Measurements from ENCODE around the gene PLCB4. TPM values are rescaled to one million over a fixed set of nuclear protein-coding genes. Genes with fewer than 3 reads are reported as not detected.
A peak's percentile ranks its signal among the peaks of the same experiment; 100 is the strongest.

PLCB4 gene
- total and polyA plus RNA-seq, 2 experiments from 2014 or later: 6.5 to 16.1 TPM

GRCh38 chr20:9043364-9043763 is 25.5 kb upstream of the PLCB4 start:
- no peaks in the 10 kb centered on the region for H3K79me2 ChIP-seq (replicated peaks; ENCODE audit: insufficient read depth)
- H3K27ac ChIP-seq (ENCODE audit: low read depth): no peak overlapping the region
- H4K20me1 ChIP-seq (replicated peaks; ENCODE audit: insufficient read depth): no peaks in the 10 kb centered on the region
- Mint-ChIP-seq H3K27ac (peak overlapping the region; percentile 94), H3K9me3 (peaks cover 10% of the 10 kb centered on the region), H3K4me3 (no peak overlapping the region), H3K4me1 (peaks cover 7% of the 10 kb centered on the region; the same call in 2 of the 3 replicates), H3K27me3 (ENCODE audit: insufficient read depth, low read depth, poor library complexity) (peaks cover 6% of the 10 kb centered on the region), H3K36me3 (ENCODE audit: low read depth) (peaks cover 16% of the 10 kb centered on the region; the same call in 2 of the 3 replicates)
- ATAC-seq: no peak
- peaks cover 13% of the 10 kb centered on the region for H3K9me2 ChIP-seq (ENCODE audit: insufficient read depth)
- H3K4me2 ChIP-seq: no peak overlapping the region
- peak overlapping the region; percentile 30; the same call in 1 of the 2 replicates for H2AFZ ChIP-seq
- TF ChIP-seq REST (IDR thresholded peaks at IDR 0.05; ENCODE audit: unreplicated experiment) (no peak), CTCF (conservative IDR thresholded peaks at IDR 0.05; ENCODE audit: low read depth in 2 of 2) (no peak), EZH2phosphoT487 (IDR thresholded peaks at IDR 0.05; ENCODE audit: unreplicated experiment) (no peak), EZH2 (IDR thresholded peaks at IDR 0.05; ENCODE audit: low read depth, unreplicated experiment) (no peak), ZNF114 (CRISPR knock-in tag; IDR thresholded peaks at IDR 0.05) (no peak), POLR2AphosphoS5 (IDR thresholded peaks at IDR 0.05; ENCODE audit: low read depth) (no peak), JUNB (IDR thresholded peaks at IDR 0.05; ENCODE audit: unreplicated experiment) (no peak), STAT1 (IDR thresholded peaks at IDR 0.05; ENCODE audit: unreplicated experiment) (no peak), CREB1 (CRISPR knock-in tag; IDR thresholded peaks at IDR 0.05; ENCODE audit: low read depth) (no peak), NANOG (IDR thresholded peaks at IDR 0.05; ENCODE audit: borderline replicate concordance) (no peak), ZNF331 (CRISPR knock-in tag; IDR thresholded peaks at IDR 0.05; ENCODE audit: low read depth) (no peak)
- TF ChIP-seq, protein P1, sequence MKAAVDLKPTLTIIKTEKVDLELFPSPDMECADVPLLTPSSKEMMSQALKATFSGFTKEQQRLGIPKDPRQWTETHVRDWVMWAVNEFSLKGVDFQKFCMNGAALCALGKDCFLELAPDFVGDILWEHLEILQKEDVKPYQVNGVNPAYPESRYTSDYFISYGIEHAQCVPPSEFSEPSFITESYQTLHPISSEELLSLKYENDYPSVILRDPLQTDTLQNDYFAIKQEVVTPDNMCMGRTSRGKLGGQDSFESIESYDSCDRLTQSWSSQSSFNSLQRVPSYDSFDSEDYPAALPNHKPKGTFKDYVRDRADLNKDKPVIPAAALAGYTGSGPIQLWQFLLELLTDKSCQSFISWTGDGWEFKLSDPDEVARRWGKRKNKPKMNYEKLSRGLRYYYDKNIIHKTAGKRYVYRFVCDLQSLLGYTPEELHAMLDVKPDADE (IDR thresholded peaks at IDR 0.05): no peak
- TF ChIP-seq, protein P2, sequence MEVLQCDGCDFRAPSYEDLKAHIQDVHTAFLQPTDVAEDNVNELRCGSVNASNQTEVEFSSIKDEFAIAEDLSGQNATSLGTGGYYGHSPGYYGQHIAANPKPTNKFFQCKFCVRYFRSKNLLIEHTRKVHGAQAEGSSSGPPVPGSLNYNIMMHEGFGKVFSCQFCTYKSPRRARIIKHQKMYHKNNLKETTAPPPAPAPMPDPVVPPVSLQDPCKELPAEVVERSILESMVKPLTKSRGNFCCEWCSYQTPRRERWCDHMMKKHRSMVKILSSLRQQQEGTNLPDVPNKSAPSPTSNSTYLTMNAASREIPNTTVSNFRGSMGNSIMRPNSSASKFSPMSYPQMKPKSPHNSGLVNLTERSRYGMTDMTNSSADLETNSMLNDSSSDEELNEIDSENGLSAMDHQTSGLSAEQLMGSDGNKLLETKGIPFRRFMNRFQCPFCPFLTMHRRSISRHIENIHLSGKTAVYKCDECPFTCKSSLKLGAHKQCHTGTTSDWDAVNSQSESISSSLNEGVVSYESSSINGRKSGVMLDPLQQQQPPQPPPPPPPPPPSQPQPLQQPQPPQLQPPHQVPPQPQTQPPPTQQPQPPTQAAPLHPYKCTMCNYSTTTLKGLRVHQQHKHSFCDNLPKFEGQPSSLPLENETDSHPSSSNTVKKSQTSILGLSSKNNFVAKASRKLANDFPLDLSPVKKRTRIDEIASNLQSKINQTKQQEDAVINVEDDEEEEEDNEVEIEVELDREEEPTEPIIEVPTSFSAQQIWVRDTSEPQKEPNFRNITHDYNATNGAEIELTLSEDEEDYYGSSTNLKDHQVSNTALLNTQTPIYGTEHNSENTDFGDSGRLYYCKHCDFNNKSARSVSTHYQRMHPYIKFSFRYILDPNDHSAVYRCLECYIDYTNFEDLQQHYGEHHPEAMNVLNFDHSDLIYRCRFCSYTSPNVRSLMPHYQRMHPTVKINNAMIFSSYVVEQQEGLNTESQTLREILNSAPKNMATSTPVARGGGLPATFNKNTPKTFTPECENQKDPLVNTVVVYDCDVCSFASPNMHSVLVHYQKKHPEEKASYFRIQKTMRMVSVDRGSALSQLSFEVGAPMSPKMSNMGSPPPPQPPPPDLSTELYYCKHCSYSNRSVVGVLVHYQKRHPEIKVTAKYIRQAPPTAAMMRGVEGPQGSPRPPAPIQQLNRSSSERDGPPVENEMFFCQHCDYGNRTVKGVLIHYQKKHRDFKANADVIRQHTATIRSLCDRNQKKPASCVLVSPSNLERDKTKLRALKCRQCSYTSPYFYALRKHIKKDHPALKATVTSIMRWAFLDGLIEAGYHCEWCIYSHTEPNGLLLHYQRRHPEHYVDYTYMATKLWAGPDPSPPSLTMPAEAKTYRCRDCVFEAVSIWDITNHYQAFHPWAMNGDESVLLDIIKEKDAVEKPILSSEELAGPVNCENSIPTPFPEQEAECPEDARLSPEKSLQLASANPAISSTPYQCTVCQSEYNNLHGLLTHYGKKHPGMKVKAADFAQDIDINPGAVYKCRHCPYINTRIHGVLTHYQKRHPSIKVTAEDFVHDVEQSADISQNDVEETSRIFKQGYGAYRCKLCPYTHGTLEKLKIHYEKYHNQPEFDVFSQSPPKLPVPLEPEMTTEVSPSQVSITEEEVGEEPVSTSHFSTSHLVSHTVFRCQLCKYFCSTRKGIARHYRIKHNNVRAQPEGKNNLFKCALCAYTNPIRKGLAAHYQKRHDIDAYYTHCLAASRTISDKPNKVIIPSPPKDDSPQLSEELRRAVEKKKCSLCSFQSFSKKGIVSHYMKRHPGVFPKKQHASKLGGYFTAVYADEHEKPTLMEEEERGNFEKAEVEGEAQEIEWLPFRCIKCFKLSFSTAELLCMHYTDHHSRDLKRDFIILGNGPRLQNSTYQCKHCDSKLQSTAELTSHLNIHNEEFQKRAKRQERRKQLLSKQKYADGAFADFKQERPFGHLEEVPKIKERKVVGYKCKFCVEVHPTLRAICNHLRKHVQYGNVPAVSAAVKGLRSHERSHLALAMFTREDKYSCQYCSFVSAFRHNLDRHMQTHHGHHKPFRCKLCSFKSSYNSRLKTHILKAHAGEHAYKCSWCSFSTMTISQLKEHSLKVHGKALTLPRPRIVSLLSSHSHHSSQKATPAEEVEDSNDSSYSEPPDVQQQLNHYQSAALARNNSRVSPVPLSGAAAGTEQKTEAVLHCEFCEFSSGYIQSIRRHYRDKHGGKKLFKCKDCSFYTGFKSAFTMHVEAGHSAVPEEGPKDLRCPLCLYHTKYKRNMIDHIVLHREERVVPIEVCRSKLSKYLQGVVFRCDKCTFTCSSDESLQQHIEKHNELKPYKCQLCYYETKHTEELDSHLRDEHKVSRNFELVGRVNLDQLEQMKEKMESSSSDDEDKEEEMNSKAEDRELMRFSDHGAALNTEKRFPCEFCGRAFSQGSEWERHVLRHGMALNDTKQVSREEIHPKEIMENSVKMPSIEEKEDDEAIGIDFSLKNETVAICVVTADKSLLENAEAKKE (CRISPR knock-in tag; IDR thresholded peaks at IDR 0.05): no peak
- H3K36me3 ChIP-seq (ENCODE audit: insufficient read depth): no peaks in the 10 kb centered on the region; the same call in 1 of the 2 replicates
- no peak for DNase-seq (ENCODE audit: low spot score)
- H3K4me1 ChIP-seq (ENCODE audit: insufficient read depth): peaks cover 10% of the 10 kb centered on the region
- H3K4me3 ChIP-seq: no peak overlapping the region
- no peaks in the 10 kb centered on the region for H3K27me3 ChIP-seq (ENCODE audit: insufficient read depth)
- no peaks in the 10 kb centered on the region for H3F3A ChIP-seq (replicated peaks; ENCODE audit: low read depth)

Measured in GM23338 (cell line).